ENCODE measurements around the gene NLRP10. TPM values are rescaled to one million over a fixed set of nuclear protein-coding genes. Genes with fewer than 3 reads are reported as not detected.

The NLRP10 gene
- total and polyA plus RNA-seq, 2 of the 13 experiments (the other 11 are each of a cell fraction or from before 2014, with no cell fraction given): not detected

DNA sequence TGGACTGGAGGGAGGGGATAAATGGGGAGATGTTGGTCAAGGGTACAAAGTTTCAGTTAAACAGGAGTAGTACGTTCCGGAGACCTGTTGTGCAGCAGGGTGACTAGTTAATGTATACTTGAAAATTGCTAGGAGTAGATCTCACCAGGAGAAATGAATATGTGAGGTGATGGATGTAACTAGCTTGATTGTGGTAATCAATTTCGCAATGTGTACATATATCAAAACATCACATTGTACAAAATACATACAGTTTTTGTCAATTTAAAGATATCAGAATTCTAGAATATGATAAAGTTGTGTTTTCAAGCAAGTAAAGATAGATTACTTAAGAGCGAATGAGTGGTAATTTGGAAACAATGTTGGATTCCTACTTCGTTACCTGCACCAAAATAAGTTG lies 35.1 kb upstream of the NLRP10 start:
- WGBS (ENCODE audit: low lambda C conversion rate): 70% methylated on average over 5 of the region's 5 CpGs
- intact Hi-C loops (cut with micrococcal nuclease; ENCODE audit: unreplicated experiment) (no loop called here), in situ Hi-C loops (cut with HindIII; ENCODE audit: extremely low pct_ligation_motif_present, low pct_unique_long_range_greater_than_20kb) (loop anchor here (10.0 kb wide), 2 partner anchors 94 to 264 kb away; partner anchors contain the start of gene LMO1)
- ATAC-seq (peak; percentile 59), FAIRE-seq (no peak), DNase-seq (ENCODE audit: low spot score) (no peak)
- Histone ChIP-seq H3K36me3 (replicated peaks in 1 of 2; ENCODE audit: control insufficient read depth in 1 of 2, insufficient read depth in 2 of 2, low read length in 2 of 2) (peaks cover 8 to 34% of the 10 kb centered on the region in 2 experiments), H3K9me3 (ENCODE audit: low read length) (no peaks in the 10 kb centered on the region), H2AFZ (ENCODE audit: low read length) (no peak overlapping the region), H3K27ac (ENCODE audit: extremely low read length, insufficient read depth, low read length) (no peak overlapping the region), H4K20me1 (ENCODE audit: insufficient read depth, low read length) (no peaks in the 10 kb centered on the region), H3K79me2 (ENCODE audit: insufficient read depth, low read length) (no peaks in the 10 kb centered on the region), H3K27me3 (ENCODE audit: control insufficient read depth in 1 of 2, insufficient read depth in 2 of 2, low read length in 2 of 2) (no peaks in the 10 kb centered on the region), H3K4me2 (ENCODE audit: low read depth, low read length) (no peak overlapping the region), H3K4me1 (ENCODE audit: insufficient read depth, low read length) (peaks cover 13% of the 10 kb centered on the region), H3K4me3 (replicated peaks in 1 of 3; ENCODE audit: insufficient read depth in 1 of 3, low read depth in 2 of 3, low read length in 3 of 3) (no peak overlapping the region), H3K9ac (ENCODE audit: insufficient read depth, low read depth, low read length) (no peak overlapping the region)
- ChIA-PET POLR2A (interaction anchor here (0.7 kb wide), 1 partner anchor 14 kb away, joined by 3 read pairs; the partner anchor contains the start of gene EIF3F), CTCF (ENCODE audit: low intra/inter-chr PET ratio, low total read pairs) (no interaction called here)
- BruUV-seq (replicated peaks): no TSS peak
- TF ChIP-seq, protein P1, sequence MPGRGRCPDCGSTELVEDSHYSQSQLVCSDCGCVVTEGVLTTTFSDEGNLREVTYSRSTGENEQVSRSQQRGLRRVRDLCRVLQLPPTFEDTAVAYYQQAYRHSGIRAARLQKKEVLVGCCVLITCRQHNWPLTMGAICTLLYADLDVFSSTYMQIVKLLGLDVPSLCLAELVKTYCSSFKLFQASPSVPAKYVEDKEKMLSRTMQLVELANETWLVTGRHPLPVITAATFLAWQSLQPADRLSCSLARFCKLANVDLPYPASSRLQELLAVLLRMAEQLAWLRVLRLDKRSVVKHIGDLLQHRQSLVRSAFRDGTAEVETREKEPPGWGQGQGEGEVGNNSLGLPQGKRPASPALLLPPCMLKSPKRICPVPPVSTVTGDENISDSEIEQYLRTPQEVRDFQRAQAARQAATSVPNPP (CRISPR knock-in tag; IDR thresholded peaks at IDR 0.05): no peak
- TF ChIP-seq CEBPB (IDR thresholded peaks at IDR 0.05; ENCODE audit: borderline replicate concordance, low read depth, low read length) (peak; percentile 61; the same call in 1 of the 2 replicates), PCBP1 (IDR thresholded peaks at IDR 0.05; ENCODE audit: borderline replicate concordance, low read depth, low read length) (no peak), NR0B2 (CRISPR knock-in tag; IDR thresholded peaks at IDR 0.05) (no peak), BORCS8-MEF2B (CRISPR knock-in tag; IDR thresholded peaks at IDR 0.05) (no peak), SP5 (CRISPR knock-in tag; IDR thresholded peaks at IDR 0.05; ENCODE audit: borderline replicate concordance, low read depth) (no peak)

DNA sequence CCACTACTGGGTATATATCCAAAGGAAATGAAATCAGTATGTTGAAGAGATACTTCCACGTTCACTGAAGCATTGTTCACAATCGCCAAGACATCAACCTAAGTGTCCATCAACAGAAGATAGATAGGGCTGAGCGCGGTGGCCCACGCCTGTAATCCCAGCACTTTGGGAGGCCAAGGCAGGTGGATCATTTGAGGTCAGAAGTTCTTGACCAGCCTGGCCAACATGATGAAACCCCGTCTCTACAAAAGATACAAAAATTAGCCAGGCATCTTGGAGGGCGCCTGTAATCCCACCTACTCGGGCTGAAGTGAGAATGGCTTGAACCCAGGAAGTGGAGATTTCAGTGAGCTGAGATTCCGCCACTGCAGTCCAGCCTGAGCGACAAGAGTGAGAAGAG lies 34.5 kb upstream of the NLRP10 start:
- ATAC-seq: no peak
- H3K4me3 ChIP-seq (replicated peaks in 1 of 3; ENCODE audit: insufficient read depth in 1 of 3, low read depth in 2 of 3, low read length in 3 of 3): no peak overlapping the region
- peaks cover 13% of the 10 kb centered on the region for H3K4me1 ChIP-seq (ENCODE audit: insufficient read depth, low read length)
- no peak overlapping the region for H3K27ac ChIP-seq (ENCODE audit: extremely low read length, insufficient read depth, low read length)
- TF ChIP-seq NFRKB (IDR thresholded peaks at IDR 0.05) (no peak), POLR2G (IDR thresholded peaks at IDR 0.05; ENCODE audit: low read depth, low read length) (0 out of 2 replicates have a peak, but pooled peaks have one; percentile 43)
- H3K9ac ChIP-seq (ENCODE audit: insufficient read depth, low read depth, low read length): no peak overlapping the region
- BruUV-seq (replicated peaks): TSS peak; percentile 8
- ChIA-PET POLR2A (interaction anchor here (0.7 kb wide), 1 partner anchor 13 kb away, joined by 3 read pairs; the partner anchor contains the start of gene EIF3F), CTCF (ENCODE audit: low intra/inter-chr PET ratio, low total read pairs) (no interaction called here)
- no peaks in the 10 kb centered on the region for H3K79me2 ChIP-seq (ENCODE audit: insufficient read depth, low read length)
- no peaks in the 10 kb centered on the region for H3K9me3 ChIP-seq (ENCODE audit: low read length)
- intact Hi-C loops (cut with micrococcal nuclease; ENCODE audit: unreplicated experiment) (no loop called here), in situ Hi-C loops (cut with HindIII; ENCODE audit: extremely low pct_ligation_motif_present, low pct_unique_long_range_greater_than_20kb) (loop anchor here (10.0 kb wide), 2 partner anchors 95 to 265 kb away; partner anchors contain the start of gene LMO1)
- no peaks in the 10 kb centered on the region for H4K20me1 ChIP-seq (ENCODE audit: insufficient read depth, low read length)
- WGBS (ENCODE audit: low lambda C conversion rate): 98% methylated on average over 10 of the region's 10 CpGs
- peaks cover 13 to 40% of the 10 kb centered on the region in 2 experiments for H3K36me3 ChIP-seq (replicated peaks in 1 of 2; ENCODE audit: control insufficient read depth in 1 of 2, insufficient read depth in 2 of 2, low read length in 2 of 2)
- H2AFZ ChIP-seq (ENCODE audit: low read length): no peak overlapping the region
- no peak for FAIRE-seq
- no peak overlapping the region for H3K4me2 ChIP-seq (ENCODE audit: low read depth, low read length)
- no peak for DNase-seq (ENCODE audit: low spot score)
- H3K27me3 ChIP-seq (ENCODE audit: control insufficient read depth in 1 of 2, insufficient read depth in 2 of 2, low read length in 2 of 2): no peaks in the 10 kb centered on the region
